ENCODE measurements around the gene CYBRD1.
A peak's percentile ranks its signal among the peaks of the same experiment; 100 is the strongest.

The CYBRD1 gene

DNA sequence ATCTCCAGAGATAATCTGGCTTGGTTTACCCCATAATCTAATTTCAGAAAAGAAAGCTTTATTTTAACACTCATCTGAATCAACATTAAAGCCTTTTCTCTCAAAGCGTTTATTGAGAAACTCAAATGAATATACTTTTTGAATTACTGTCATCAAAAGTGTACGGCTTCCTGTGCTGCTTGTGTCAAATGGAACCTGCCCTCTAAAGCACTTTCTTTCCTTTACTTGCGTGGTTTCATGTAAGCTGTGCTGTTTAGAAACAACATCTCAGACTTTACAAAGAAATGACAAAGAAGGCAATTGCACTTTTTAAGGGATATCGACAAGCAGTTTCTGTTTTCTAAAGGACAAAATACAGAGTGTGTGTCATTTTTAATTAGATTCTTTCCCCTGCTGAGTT lies 35.1 kb downstream of the CYBRD1 start:
- no peak for DNase-seq

DNA sequence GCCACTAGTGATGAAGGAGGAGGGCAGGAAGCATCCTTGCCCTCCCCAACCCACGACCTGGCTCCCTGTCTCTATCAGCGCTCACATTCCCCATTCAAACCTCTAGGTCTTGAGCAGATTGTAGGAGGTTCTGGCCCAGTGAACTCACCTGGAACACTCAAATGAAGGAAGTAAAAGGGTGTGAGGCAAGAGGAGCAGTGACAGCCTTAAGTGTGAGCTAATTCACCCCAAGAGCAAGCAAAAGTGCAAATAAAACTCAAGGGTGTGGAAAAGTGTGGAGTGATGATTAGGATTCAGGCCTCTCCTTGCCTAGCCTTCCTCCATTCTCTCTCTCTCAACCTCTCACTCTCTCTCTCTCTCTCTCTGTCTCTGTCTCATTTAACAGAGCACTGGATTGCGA lies 41.0 kb downstream of the CYBRD1 start:
- DNase-seq, result no peak

DNA sequence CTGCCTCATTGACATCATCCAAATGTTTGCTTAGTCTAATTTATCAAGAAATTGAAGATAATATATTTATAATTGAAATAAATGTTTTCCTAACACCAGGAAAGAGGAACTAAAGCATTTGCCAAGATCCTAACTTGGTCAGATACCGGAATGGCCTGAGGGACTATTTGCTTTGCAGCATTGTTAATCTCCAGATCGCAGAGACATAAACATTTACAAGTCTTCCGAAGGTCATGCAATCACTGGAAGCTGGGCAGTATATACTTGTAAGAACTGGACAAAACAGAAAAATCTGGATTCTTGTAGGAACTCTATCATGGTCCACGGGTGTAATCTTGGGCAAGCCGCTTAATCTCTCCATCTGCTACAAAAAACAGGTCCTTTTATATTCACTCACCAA lies 42.2 kb downstream of the CYBRD1 start:
- no peak for DNase-seq

DNA sequence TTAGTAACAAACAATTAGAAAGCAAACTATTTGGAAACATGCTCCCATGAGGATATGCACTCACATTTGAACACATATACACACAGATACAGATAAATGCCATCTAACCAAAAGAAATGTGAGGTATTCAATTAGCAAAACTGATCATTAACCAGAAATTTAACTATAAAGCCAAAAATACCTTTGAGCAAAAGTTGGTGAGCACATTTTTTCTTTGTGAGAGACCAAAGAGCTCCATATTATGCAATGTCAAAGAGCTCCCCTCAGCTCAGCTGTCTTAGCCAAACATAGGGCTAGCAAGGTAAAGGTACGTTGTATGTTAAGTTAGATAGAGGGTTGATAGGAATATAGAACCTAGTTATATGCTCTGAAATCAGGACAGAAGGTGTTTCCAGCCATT lies 43.8 kb downstream of the CYBRD1 start:
- DNase-seq, result no peak

DNA sequence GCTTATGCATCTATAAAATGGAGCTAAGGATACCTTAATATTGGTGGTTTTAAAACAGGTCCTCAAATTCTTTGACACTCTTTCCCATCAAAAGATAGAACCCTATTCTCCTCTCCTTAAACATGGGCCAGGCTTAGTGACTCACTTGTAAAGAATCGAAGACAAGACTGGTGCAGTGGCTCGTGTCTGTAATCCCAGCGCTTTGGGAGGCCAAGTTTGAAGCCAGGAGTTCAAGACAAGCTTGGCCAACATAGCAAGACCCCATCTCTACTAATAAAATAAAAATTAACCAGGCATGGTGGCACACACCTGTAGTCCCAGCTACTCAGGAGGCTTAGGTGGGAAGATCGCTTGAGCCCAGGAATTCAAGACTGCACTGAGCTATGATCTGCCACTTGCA lies 44.5 kb downstream of the CYBRD1 start:
- DNase-seq, result no peak

DNA sequence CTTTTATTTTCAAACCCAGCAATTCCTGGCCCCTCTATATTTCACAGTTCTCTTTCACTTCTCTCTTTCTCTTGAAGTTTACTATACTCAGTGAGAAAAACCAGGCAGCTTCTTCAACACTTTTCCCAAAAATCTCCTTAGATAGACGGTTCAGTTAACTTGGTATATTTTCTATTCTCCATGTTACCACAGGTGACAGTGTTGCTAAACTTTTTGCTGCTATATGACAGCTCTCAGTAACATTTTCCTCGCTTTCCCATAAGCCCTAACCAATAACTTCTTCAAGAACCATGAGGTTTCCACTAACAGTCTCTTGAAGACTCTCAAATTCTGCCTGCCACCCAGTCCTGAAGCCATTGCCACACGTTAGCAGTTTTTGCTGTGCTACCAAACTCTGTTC lies 45.8 kb downstream of the CYBRD1 start:
- DNase-seq, result no peak

DNA sequence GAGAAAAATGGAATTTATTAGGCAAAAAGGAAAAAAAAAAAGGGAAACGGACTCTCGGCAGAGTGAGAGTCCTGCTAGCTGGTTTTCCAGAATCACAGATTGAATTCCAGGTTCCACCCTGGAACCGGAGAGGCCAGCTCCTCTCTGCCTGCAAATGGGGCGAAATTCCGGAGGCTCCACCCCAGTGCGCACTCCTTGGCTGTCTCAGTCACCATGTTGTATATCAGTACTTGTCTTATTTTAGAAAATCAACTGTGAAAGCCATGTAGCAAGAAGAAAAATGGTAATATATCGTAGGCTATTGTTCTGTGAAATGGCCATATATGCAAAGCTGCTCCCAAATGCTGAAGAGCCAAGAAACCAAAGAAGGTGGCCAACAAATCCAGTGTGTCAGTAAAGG lies 49.4 kb downstream of the CYBRD1 start:
- no peak for DNase-seq

DNA sequence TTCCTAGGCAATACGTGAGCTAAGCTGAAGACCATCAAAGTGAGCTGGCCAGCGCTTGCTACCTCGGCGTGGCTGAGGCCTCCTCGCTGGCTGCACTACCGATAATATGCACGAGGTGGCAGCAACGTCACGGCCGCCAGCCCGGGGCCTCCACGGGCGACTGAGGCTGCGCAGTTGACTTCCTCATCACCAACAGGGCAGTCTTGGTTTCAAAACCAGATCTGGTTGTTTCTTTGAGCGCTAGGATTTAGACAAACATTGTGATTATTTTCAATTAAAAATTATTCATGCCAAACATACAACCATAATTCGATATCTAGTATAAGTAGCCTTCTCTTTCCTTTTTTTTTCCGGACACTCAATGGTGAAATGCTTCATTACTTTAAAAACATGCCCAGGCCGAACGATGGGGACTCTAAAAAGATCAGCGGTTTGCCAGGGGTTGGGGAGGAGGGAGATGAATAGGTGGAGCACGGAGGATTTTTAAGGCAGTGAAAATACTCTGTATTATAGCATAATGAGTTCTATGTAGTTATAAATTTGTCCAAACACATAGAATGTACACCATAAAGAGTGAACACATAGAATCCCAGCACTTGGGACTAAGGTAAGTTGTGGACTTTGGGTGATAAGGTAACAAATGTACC lies 52.0 kb downstream of the CYBRD1 start:
- peak; percentile 73 for DNase-seq

DNA sequence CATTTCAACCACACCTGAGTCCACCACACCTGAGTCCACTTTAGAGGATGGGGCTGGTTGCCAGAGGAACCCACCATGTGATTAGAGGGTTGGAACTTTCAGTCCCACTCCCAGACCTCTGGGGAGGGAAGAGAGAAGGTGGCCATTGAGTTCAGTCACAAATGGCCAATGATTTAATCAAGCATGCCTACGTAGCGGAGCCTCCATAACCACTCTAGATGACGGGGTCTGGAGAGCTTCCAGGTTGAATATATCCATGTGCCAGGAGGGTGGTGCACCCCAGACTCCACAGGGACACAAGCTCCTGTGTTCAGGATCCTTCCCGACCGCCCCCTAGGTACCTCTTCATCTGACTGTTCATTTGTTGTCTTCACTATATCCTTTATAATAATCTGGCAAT lies 53.3 kb downstream of the CYBRD1 start:
- no peak for DNase-seq

DNA sequence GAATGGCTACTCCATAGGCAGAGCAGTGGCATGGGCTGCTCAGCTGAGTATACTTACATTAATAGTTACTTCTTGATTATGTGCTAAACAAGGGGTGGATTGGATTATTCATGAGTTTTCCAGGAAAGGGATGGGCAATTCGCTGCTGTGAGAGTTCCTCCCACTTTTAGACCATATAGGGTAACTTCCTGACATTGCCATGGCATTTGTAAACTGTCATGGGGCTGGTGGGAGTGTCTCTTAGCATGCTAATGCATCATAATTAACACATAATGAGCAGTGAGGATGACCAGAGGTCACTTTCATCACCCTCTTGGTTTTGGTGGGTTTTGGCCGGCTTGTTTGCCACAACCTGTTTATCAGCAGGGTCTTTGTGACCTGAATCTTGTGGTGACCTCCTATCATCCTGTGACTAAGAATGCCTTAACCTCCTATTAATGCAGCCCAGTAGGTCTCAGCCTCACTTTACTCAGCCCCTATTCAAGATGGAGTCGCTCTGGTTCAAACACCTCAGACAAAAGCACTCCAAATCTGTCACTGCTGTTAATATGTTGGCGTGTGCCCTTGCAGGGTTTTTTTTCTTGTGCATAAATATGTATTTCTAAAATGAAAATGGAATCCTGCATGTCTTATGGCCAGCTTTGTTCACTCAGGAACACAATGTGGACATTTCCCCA lies 56.0 kb downstream of the CYBRD1 start:
- DNase-seq, result no peak

DNA sequence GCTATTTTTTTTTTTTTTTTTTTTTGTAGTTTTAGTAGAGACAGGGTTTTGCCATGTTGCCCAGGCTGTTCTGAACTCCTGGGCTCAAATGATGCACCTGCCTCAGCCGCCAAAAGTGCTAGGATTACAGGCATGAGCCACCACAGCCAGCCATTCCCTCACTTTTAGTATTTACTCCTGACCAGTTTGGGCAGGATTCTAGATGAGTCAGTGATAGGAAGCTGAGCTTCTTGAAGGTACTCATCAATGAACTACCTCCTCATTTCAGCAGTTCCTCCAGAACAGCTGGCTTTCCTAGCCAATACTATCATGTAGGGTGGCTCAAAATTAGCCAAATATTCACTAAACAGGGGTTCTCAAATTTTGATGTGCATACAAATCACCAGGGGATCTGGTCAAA lies 57.2 kb downstream of the CYBRD1 start:
- DNase-seq, result no peak

DNA sequence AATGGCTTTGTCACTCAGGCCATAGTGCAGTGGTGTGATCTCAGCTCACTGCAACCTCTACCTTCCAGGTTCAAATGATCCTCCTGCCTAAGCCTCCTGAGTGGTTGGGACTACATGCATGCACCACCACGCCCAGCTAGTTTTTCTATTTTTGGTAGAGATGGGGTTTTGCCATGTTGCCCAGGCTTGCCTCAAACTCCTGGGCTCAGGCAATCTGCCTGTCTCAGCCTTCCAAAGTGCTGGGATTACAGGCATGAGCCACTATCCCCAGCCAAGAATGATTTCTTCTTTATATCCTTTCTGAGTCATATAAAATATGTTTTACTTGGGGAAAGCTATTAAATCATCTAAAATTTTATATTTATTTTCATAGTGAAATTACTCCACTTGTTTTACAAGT lies 61.3 kb downstream of the CYBRD1 start:
- DNase-seq, result no peak

DNA sequence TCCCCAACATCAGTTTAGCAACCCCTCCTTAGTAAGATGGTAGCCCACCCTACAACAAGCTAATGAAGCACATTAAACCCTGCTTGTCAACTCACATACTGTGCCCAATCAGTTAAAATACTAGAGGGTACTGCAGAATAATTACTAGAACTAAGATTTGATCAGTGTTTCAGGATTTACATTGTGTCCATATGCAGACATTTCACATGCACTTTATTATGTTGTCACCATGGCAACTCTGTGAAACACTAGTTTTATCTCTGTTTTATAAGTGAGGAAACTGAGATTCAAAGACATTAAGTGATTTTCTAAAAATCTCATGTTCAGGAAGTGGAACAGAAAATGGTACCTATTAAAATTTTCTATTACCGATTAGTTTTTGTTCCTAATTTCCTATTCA lies 61.7 kb downstream of the CYBRD1 start:
- no peak for DNase-seq

DNA sequence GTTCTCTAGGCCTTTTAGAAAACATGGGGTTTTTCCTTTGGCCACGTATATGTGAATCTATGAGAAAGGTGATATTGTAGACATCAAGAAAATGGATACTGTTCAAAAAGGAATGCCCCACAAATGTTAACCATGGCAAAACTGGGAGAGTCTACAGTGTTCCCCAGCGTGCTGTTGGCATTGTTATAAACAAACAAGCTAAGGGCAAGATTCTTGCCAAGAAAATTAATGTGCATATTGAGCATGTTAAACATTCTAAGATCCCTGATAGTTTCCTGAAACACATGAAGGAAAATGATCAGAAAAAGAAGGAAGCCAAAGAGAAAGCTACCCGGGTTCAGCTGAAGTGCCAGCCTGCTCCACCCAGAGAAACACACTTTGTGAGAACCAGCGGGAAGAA lies 64.9 kb downstream of the CYBRD1 start:
- no peak for DNase-seq

DNA sequence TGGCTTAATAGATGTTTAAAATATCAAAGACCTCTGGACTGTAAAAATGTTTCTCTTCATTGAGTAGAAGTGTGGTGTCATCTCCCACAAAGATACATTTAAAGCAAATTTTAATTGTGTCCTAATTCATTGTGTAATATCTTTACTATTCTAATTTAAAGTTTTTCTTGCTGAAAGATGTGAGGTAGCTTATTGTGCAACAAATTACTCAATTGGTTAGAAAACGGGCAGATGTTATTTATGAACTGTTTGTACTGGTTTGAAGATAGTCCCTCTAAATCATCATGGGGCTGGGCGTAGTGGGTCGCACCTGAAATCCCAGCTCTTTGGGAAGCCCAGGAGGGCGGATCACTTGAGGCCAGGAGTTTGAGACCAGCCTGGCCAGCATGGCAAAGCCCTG lies 65.3 kb downstream of the CYBRD1 start:
- no peak for DNase-seq

DNA sequence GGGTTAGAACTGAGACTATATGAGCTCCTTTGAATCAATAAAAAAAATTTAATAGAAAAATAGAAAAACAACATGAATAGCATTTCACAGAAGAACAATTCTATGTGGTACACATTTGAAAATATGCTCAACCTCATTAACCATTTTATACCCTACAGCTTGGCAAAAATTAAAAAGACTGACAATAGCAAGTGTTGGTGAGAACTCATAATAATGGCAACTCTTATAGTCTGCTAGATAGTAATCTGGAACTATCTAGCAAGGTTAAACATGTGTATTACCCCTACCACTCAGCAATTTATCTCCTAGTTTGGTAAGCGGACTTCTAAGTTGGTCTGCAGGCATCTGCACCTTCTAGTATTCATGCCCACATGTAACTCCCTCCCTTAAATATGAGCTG lies 67.8 kb downstream of the CYBRD1 start:
- DNase-seq, result no peak

DNA sequence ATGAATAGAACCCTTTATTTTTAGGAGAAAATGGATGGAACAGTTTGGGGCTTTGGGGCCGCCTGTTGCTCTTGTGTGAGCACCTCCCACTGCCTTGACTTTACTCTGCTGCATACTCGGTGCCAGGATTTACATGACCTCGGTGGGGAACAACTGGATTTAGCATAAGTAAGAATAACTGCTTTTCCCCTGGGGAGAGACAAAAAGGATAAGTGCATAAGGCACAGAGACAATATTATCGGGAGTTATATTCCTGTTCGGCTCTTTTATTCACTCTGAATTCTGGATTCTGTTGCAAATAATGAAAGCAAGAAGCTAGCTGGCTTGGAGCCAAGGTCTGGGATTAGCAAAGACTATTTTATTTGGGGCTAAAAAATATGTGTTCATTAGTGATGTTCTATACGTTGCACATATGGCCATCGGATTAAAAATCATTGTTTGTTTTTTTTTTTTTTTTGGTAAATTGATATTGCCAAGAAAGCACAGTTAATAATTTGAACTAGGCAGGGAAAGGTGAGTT lies 69.8 kb downstream of the CYBRD1 start:
- DNase-seq, result no peak

DNA sequence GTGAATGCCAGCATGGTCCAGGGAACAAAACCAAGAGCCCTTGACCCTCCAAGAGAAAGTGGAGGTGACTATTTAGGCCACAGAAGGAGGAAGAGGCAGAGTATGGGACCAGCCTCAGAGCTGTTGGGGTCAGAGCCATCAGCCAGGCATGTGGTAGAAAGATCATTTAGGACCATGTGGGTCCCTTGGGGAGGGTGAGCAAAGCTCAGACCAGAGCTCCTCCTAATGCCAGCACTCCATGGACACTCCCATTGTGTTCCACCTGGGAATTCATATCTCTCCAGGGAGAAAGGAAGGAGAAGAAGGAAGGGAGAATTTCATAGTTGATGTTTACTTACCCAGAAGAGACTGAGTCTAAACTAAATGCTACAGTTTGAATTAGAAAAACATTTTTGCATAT lies 73.2 kb downstream of the CYBRD1 start:
- no peak for DNase-seq

DNA sequence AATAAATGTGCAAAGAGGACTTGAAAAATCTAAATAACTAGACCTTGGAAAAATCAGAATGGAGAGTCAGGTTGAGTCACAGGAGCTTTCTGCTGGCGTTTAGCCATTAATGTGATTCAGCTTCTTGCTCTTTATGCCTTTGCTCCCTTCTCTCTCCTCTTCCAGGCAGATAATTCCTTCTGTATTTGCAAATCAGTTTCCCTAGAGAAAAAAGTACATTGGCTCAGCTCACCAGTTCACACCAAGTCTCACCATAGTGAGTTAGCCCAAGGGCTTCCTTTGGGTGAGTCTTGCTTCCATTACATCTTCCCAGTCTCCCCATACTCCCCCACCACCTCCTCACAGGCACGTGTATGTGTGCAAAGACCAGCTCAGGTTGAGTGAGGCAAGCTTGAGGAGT lies 73.6 kb downstream of the CYBRD1 start:
- DNase-seq, result no peak

DNA sequence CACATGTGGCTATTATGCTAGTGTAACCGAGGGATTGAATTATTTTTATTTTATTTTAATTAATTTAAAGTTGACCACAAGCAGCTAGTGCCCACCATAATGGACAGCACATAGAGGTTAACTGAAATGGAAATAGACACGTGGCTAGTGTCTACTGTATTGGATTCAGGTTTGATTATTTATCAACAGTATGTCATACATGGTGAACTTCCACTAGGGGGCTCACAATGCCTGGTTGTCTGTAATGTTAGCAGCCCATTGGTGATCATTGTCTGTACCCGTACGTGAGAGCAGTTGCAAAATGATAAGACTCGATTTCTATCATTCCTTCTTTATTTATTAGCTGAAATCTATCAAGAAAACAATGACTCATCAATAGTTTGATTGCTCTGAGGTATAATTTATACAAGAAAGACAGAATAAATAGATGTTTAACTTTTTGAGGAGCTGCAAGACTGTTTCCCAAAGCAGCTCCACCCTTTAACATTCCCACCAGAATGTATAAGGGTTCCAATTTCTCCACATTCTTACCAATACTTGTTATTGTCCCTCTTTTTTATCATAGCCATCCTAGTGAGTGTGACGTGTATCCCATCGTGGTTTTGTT lies 76.5 kb downstream of the CYBRD1 start:
- peak; percentile 62 for DNase-seq

DNA sequence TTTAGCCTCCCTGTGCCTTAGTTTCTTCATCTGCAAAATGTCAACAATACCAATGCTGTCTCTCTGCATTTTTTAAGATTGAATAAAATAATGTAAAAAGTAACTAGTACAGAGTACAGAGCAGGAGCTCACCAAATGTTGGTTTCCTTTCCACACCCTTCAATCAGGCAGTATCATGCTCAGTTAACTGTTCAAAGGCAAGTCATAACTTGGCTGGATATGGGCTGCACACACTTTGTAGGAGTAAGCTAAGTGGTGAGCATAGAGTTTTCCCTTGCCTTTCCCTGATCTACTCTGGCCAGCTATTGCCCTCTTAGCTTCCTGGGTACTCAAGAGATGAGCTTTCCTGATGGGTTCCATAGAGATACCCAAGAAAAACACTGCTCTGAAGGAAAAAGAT lies 77.9 kb downstream of the CYBRD1 start:
- DNase-seq, result no peak

DNA sequence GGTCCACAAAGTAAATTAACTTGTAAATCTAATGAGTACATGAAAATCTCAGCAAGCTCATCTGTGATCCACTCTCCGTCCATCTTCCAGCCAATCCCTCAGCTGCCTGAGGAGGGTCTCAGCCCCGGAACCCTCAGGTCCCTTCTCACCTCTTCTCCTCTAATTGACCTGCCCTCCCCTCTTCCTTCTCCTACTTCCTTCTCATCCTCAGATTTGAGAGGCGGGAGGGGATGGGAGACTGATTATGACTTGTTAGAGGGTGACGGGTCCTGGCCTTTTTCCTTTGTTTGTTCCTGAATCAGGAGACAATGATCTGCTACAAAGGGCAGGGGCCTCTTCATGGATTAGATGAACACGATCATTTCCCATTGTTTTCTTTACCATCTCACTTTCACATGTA lies 80.1 kb downstream of the CYBRD1 start:
- no peak for DNase-seq

Data from NCI-H1436 (cell line).